ENCODE data around the gene CCN6. TPM values are rescaled to one million over a fixed set of nuclear protein-coding genes. Genes with fewer than 3 reads are reported as not detected.
A peak's percentile ranks its signal among the peaks of the same experiment; 100 is the strongest.

The CCN6 gene
- total and polyA plus RNA-seq, 4 donors, result 0.57 to 0.69 TPM; not detected in 2

DNA sequence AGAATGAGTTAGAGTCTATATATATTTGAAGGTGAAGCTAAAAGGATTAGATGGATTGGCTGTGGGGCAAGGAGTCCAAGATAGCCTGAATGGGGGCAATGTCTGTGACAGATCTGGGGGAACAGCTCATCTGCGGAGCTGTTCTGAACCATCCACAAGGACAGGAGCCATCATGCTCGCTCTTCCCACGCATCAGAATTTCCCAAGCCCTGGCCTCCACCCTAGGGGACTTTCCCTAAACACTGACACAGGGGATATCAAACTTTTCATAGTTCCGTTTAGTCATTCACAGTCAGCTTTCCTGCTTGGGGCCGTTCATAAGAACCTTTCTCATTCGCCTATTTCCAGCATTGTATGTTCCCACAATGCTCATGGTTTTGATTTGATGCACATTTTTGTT, 37.6 kb upstream of the CCN6 start:
- H3K27me3 ChIP-seq (ENCODE audit: control insufficient read depth, insufficient read depth, low read length), result no peaks in the 10 kb centered on the region
- no peak overlapping the region for H3K27ac ChIP-seq (ENCODE audit: low read depth, low read length)
- H3K4me1 ChIP-seq (ENCODE audit: control insufficient read depth, insufficient read depth, low read length), result peaks cover 9% of the 10 kb centered on the region
- WGBS (ENCODE audit: insufficient coverage), result 96% methylated on average over 3 of the region's 6 CpGs
- no peaks in the 10 kb centered on the region for H3K9me3 ChIP-seq (ENCODE audit: control insufficient read depth, insufficient read depth, low read length)
- no peak for DNase-seq (ENCODE audit: low read depth in 4 of 6, low spot score in 6 of 6)
- no peaks in the 10 kb centered on the region for H3K36me3 ChIP-seq (ENCODE audit: control insufficient read depth, insufficient read depth, low read length)
- no peak overlapping the region for H3K4me3 ChIP-seq (ENCODE audit: low read depth, low read length)

DNA sequence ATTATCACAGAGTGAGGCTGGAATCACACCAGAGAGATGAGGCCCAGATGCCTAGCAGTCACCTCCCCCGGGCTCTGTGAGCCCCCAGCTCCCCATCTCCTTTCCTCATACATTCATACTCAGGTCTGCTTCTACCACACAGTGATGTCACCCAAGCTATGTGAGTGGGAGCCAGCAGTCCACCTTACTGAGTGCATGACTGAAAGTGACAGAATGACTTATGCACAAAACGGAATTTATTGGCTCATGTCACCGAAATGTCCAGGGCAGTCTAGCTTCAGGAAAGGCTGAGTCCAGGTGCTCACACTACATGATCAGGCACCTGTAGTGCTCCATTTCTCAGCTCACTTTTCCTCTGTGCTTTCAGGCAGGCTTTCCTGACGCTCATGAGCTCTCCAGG, 36.7 kb upstream of the CCN6 start:
- Histone ChIP-seq H3K4me1 (ENCODE audit: control insufficient read depth, insufficient read depth, low read length) (peaks cover 9% of the 10 kb centered on the region), H3K36me3 (ENCODE audit: control insufficient read depth, insufficient read depth, low read length) (no peaks in the 10 kb centered on the region), H3K9me3 (ENCODE audit: control insufficient read depth, insufficient read depth, low read length) (no peaks in the 10 kb centered on the region), H3K4me3 (ENCODE audit: low read depth, low read length) (no peak overlapping the region), H3K27ac (ENCODE audit: low read depth, low read length) (no peak overlapping the region), H3K27me3 (ENCODE audit: control insufficient read depth, insufficient read depth, low read length) (no peaks in the 10 kb centered on the region)
- DNase-seq (ENCODE audit: low read depth in 4 of 6, low spot score in 6 of 6), result no peak
- 98% methylated on average over 3 of the region's 4 CpGs for WGBS (ENCODE audit: insufficient coverage)

DNA sequence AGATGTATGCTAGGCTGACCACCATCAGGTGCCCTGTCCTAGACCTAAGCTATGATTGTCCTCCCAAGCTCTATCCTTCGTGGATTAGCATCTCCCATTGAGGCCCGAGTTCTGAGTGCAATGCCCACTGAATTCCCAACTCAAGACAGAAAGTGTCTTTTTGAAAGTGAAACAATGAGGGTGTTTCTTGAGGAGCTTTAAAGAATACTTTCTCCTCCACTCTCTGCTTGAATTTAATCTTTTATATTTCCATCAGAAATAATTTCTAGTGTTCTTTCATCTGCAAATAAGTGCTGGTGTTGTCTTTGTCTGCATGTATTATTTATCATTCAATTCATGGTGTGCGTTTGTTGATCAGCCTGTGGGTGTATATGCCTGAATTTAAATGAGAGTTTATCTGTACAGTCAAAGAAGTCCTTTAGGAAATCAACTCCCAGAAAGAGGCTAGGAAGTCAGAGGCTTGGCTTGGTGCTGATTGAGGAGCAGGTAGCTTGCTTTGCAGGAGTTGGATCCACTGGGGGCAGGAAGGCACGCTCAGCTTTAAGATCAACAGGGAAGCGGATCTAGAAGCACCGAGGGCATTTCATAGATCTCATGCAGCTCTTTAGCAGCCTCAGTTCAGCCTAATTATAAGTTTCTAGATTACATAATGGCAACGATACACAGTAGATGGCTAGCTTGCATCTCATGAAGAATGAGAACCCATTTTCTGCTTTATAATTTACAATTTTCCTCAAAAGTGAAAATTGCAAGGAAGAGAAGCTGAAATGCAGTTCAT, 36.0 kb upstream of the CCN6 start:
- Histone ChIP-seq H3K36me3 (ENCODE audit: control insufficient read depth, insufficient read depth, low read length) (no peaks in the 10 kb centered on the region), H3K27me3 (ENCODE audit: control insufficient read depth, insufficient read depth, low read length) (no peaks in the 10 kb centered on the region), H3K27ac (ENCODE audit: low read depth, low read length) (no peak overlapping the region), H3K9me3 (ENCODE audit: control insufficient read depth, insufficient read depth, low read length) (no peaks in the 10 kb centered on the region), H3K4me3 (ENCODE audit: low read depth, low read length) (no peak overlapping the region), H3K4me1 (ENCODE audit: control insufficient read depth, insufficient read depth, low read length) (peaks cover 9% of the 10 kb centered on the region)
- 100% methylated on average over 1 of the region's 7 CpGs for WGBS (ENCODE audit: insufficient coverage)
- no peak for DNase-seq (ENCODE audit: low read depth in 4 of 6, low spot score in 6 of 6)

DNA sequence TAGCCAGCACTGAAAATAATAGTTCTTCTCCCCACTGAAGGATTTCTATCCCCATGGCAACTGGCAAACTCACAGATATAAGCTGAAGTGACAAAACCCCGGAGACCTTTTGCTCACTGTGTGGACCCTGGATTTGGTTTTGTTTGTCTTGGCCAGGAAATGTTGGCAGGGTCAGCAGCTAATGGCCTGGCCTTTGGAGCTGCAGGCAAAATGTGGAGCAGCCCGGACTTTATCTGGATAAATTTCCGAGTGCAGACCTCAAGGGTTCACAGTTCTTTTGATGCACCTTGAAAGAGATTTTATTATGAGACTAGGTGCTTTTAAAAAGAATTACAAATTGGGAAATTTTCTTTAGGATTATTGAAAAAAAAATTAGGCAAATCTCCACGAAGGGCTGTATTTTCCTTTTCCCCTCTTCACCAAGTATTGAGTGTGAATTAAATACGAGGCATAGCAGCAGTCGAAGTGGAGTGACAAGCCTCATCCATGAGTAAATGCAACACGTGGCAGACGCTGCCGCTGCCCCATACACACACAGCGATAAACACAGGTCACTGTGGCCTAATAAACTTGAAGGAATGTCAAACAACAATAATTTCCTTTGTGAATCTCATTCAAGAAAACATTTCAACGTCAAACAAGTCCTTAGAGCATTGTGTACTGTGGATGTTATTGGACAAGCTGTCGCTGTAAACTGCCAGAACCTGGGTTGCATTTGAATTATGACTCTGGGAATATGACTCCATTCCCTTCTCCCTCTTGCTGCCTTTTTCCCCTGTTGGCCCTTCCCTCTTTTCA, 35.1 kb upstream of the CCN6 start:
- H3K27me3 ChIP-seq (ENCODE audit: control insufficient read depth, insufficient read depth, low read length), result no peaks in the 10 kb centered on the region
- peak in 2 of 6 donors; percentile 34 to 75 for DNase-seq (ENCODE audit: low read depth in 4 of 6, low spot score in 6 of 6)
- H3K4me1 ChIP-seq (ENCODE audit: control insufficient read depth, insufficient read depth, low read length), result peaks cover 9% of the 10 kb centered on the region
- WGBS (ENCODE audit: insufficient coverage), result 26% methylated on average over 3 of the region's 12 CpGs
- no peaks in the 10 kb centered on the region for H3K36me3 ChIP-seq (ENCODE audit: control insufficient read depth, insufficient read depth, low read length)
- no peak overlapping the region for H3K4me3 ChIP-seq (ENCODE audit: low read depth, low read length)
- peaks cover 2% of the 10 kb centered on the region for H3K9me3 ChIP-seq (ENCODE audit: control insufficient read depth, insufficient read depth, low read length)
- H3K27ac ChIP-seq (ENCODE audit: low read depth, low read length), result no peak overlapping the region

DNA sequence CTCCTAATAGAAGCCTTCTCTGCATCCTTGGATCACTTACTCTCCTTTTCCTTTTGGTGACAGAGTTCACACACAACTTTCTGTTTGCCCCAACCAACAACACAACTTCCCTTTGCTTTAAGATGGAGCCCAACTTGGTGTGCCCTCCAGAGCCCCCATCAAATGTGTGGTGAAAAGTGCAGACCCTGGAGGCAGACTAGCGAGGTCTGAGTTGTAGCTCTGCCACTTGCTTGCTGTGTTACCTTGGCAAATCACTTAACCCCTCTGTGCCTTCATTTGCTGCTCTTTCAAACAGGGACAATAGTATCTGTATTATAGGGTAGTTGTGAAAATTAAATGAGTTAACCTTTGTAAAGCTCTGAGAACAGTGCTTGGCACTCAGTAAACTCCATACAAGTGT, 34.3 kb upstream of the CCN6 start:
- no peak for DNase-seq (ENCODE audit: low read depth in 4 of 6, low spot score in 6 of 6)
- Histone ChIP-seq H3K9me3 (ENCODE audit: control insufficient read depth, insufficient read depth, low read length) (peaks cover 3% of the 10 kb centered on the region), H3K27me3 (ENCODE audit: control insufficient read depth, insufficient read depth, low read length) (no peaks in the 10 kb centered on the region), H3K27ac (ENCODE audit: low read depth, low read length) (no peak overlapping the region), H3K36me3 (ENCODE audit: control insufficient read depth, insufficient read depth, low read length) (no peaks in the 10 kb centered on the region), H3K4me1 (ENCODE audit: control insufficient read depth, insufficient read depth, low read length) (peaks cover 9% of the 10 kb centered on the region), H3K4me3 (ENCODE audit: low read depth, low read length) (no peak overlapping the region)
- WGBS (ENCODE audit: insufficient coverage), result no CpG with 5 or more reads among the region's 1 CpG

DNA sequence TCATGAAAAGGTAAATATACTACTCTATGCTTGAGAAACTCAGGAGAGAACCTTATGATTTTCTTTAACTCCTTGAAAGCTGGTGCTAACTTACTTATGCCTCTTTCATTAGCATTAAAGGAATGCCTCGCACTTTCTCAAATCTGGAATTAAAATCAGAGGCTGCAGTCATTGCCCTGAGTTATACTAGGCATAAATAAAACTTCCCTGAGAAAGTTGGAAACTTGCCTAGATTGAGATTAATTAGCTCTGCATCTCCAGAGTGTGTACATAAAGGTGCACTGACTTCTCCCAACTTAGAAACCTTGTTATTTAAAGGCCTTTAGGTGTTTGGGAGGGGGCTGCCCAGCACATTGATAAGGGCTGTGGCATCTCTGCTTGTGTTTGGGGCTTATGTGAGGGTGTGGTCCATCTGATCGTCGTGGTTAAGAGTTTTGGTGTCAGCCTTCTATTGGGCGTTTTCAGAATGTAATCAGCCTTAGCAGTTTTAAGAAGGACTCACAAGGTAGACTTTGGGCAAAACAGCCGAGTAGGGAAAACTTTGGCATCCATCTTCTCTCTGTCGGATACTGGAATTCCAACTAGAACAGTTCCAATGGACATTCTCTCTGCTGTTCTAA, 32.1 kb upstream of the CCN6 start:
- Histone ChIP-seq H3K36me3 (ENCODE audit: control insufficient read depth, insufficient read depth, low read length) (no peaks in the 10 kb centered on the region), H3K9me3 (ENCODE audit: control insufficient read depth, insufficient read depth, low read length) (peaks cover 3% of the 10 kb centered on the region), H3K4me3 (ENCODE audit: low read depth, low read length) (no peak overlapping the region), H3K27me3 (ENCODE audit: control insufficient read depth, insufficient read depth, low read length) (no peaks in the 10 kb centered on the region), H3K4me1 (ENCODE audit: control insufficient read depth, insufficient read depth, low read length) (peaks cover 9% of the 10 kb centered on the region), H3K27ac (ENCODE audit: low read depth, low read length) (no peak overlapping the region)
- 76% methylated on average over 6 of the region's 6 CpGs for WGBS (ENCODE audit: insufficient coverage)
- no peak for DNase-seq (ENCODE audit: low read depth in 4 of 6, low spot score in 6 of 6)

DNA sequence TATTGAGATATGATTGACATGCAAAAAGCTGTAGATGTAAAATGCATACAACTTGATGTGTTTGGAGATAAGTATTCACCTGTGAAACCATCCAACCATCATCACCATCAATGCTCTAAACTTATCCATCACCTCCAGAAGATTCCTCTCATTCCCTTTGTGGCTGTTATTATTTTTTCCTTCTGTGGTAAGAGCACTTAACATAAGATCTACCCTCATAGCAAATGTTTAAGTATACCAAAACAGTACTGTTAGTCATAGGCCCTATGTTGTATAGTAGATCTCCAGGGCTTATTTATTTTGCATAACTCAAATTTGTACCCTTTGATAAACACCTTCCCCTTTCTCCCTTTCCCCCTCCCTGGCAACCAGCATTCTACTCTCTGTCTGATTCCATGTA, 31.2 kb upstream of the CCN6 start:
- H3K27ac ChIP-seq (ENCODE audit: low read depth, low read length), result no peak overlapping the region
- no peaks in the 10 kb centered on the region for H3K36me3 ChIP-seq (ENCODE audit: control insufficient read depth, insufficient read depth, low read length)
- H3K27me3 ChIP-seq (ENCODE audit: control insufficient read depth, insufficient read depth, low read length), result no peaks in the 10 kb centered on the region
- H3K4me3 ChIP-seq (ENCODE audit: low read depth, low read length), result no peak overlapping the region
- peaks cover 9% of the 10 kb centered on the region for H3K4me1 ChIP-seq (ENCODE audit: control insufficient read depth, insufficient read depth, low read length)
- H3K9me3 ChIP-seq (ENCODE audit: control insufficient read depth, insufficient read depth, low read length), result peaks cover 3% of the 10 kb centered on the region
- DNase-seq (ENCODE audit: low read depth in 4 of 6, low spot score in 6 of 6), result no peak

DNA sequence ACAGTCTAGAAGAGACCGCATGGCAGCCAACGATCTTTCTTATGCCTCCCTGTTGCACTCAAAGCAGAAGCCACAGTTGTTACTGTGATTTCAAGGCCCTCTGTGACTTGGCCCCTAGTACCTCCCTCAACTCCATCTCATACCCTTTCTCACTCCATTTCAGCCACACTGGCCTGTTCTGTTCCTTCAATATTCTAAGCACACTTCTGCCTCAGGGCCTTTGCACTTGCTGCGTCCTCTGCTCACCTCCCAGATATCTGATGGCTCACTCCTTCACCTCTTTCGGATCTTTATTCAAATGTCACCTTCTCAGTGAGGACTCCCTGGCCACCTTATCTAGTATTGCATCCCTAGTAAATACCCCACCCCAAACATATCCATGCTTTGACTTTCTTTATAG, 29.4 kb upstream of the CCN6 start:
- Histone ChIP-seq H3K4me1 (ENCODE audit: control insufficient read depth, insufficient read depth, low read length) (peaks cover 3% of the 10 kb centered on the region), H3K9me3 (ENCODE audit: control insufficient read depth, insufficient read depth, low read length) (peaks cover 3% of the 10 kb centered on the region), H3K27me3 (ENCODE audit: control insufficient read depth, insufficient read depth, low read length) (no peaks in the 10 kb centered on the region), H3K4me3 (ENCODE audit: low read depth, low read length) (no peak overlapping the region), H3K36me3 (ENCODE audit: control insufficient read depth, insufficient read depth, low read length) (no peaks in the 10 kb centered on the region), H3K27ac (ENCODE audit: low read depth, low read length) (no peak overlapping the region)
- WGBS (ENCODE audit: insufficient coverage), result over 99% methylated on average over 4 of the region's 4 CpGs
- no peak for DNase-seq (ENCODE audit: low read depth in 4 of 6, low spot score in 6 of 6)

DNA sequence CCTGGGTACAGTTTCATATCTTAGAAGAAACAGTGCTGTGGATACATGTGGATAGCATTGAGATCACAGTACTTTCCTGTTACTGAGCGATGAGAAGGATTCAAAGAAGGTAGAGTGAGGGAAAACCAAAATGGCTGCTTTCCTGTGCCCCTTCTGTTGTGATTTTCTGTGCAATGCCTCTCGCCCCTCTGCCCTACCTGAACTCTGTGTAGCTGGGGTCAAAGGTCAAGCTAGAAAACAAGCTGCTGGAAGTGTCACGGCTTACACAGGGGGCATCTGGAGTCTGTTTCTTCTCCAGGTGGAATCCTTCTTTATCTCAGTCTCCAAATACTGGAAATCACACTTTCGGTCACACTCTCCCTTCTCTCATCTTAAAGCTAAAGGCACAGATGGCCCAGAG, 27.0 kb upstream of the CCN6 start:
- DNase-seq (ENCODE audit: low read depth in 4 of 6, low spot score in 6 of 6), result no peak
- Histone ChIP-seq H3K27me3 (ENCODE audit: control insufficient read depth, insufficient read depth, low read length) (no peaks in the 10 kb centered on the region), H3K9me3 (ENCODE audit: control insufficient read depth, insufficient read depth, low read length) (peaks cover 3% of the 10 kb centered on the region), H3K4me1 (ENCODE audit: control insufficient read depth, insufficient read depth, low read length) (peaks cover 2% of the 10 kb centered on the region), H3K27ac (ENCODE audit: low read depth, low read length) (no peak overlapping the region), H3K4me3 (ENCODE audit: low read depth, low read length) (no peak overlapping the region), H3K36me3 (ENCODE audit: control insufficient read depth, insufficient read depth, low read length) (no peaks in the 10 kb centered on the region)
- WGBS (ENCODE audit: insufficient coverage), result 83% methylated on average over 3 of the region's 4 CpGs
